Mammary epithelial cell (primary cell): ENCODE measurements around the gene TMEM128.

Experiments used
- EZH2 ChIP-seq: IDR thresholded peaks from 2 replicates; pipeline ENCODE4 v1.6.1; 2012; ENCODE audit warnings: low read length, inconsistent platforms, borderline replicate concordance
- TF ChIP-seq, protein P1 (sequence below), 2 donors: IDR thresholded peaks in 1 of 2; conservative IDR thresholded peaks in 1 of 2; 2 replicates each; pipeline ENCODE4 v1.5.1; 2011 to 2012; ENCODE audit warnings: inconsistent platforms in 2 of 2, low read length in 2 of 2, mild to moderate bottlenecking in 2 of 2, control low read depth in 1 of 2, low read depth in 1 of 2; ENCODE audit not compliant: insufficient read depth in 1 of 2; ENCODE audit errors: extremely low read depth in 1 of 2

DNA sequence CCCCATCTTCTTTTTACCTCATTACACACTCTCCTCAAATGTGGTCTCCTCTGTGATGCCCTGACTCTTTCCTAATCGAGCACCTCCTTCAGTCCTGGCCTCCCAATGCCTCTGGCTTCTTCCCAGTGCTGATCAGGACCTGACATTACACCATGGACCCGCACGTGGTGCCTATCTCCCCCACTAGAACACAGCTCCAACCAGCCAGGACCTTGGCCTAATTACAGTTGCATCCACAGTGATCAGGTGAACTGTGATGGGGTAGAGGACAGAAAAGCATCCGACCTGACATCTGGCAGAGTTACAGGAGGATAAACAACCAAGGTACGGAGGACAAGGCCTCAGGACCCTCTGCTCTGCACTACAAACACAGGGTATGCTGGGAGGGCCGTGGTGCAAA, 29.5 kb upstream of the TMEM128 start:
- TF ChIP-seq, protein P1, sequence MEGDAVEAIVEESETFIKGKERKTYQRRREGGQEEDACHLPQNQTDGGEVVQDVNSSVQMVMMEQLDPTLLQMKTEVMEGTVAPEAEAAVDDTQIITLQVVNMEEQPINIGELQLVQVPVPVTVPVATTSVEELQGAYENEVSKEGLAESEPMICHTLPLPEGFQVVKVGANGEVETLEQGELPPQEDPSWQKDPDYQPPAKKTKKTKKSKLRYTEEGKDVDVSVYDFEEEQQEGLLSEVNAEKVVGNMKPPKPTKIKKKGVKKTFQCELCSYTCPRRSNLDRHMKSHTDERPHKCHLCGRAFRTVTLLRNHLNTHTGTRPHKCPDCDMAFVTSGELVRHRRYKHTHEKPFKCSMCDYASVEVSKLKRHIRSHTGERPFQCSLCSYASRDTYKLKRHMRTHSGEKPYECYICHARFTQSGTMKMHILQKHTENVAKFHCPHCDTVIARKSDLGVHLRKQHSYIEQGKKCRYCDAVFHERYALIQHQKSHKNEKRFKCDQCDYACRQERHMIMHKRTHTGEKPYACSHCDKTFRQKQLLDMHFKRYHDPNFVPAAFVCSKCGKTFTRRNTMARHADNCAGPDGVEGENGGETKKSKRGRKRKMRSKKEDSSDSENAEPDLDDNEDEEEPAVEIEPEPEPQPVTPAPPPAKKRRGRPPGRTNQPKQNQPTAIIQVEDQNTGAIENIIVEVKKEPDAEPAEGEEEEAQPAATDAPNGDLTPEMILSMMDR (conservative IDR thresholded peaks at IDR 0.05 in 1 of 2, IDR thresholded peaks at IDR 0.05 in 1 of 2; ENCODE audit: extremely low read depth in 1 of 2, insufficient read depth in 1 of 2, low read depth in 1 of 2, low read length in 2 of 2), result no peak
- TF ChIP-seq EZH2, result no peak
